Fibroblast of lung (primary cell): ENCODE measurements around the gene GFY. TPM values are rescaled to one million over a fixed set of nuclear protein-coding genes. Genes with fewer than 3 reads are reported as not detected.

Experiments used
- DNase-seq, 2 donors: peaks; one replicate each; pipeline versions ENCODE4 v3.0.0 to v3.0.0-alpha.2; 2010; ENCODE audit warnings: low read depth in 2 of 2
- H2AFZ ChIP-seq: 2 replicates; pipeline ENCODE4 v1.5.1; 2012; ENCODE audit warnings: low read length, control low read depth, inconsistent platforms
- H3K27ac ChIP-seq: 2 replicates; pipeline ENCODE4 v1.5.1; 2011; ENCODE audit warnings: low read length, control low read depth; ENCODE audit not compliant: insufficient read depth
- H3K27me3 ChIP-seq: 2 replicates; pipeline ENCODE4 v1.5.1; 2011; ENCODE audit warnings: mild to moderate bottlenecking, low read length; ENCODE audit not compliant: control insufficient read depth, insufficient read depth
- H3K36me3 ChIP-seq: 2 replicates; pipeline ENCODE4 v1.5.1; 2011; ENCODE audit warnings: low read length; ENCODE audit not compliant: control insufficient read depth, insufficient read depth
- H3K4me1 ChIP-seq: 2 replicates; pipeline ENCODE4 v1.5.1; 2011; ENCODE audit warnings: low read length; ENCODE audit not compliant: control insufficient read depth, insufficient read depth; ENCODE audit errors: extremely low read depth
- H3K4me2 ChIP-seq: 2 replicates; pipeline ENCODE4 v1.5.1; 2011; ENCODE audit warnings: low read length, control low read depth; ENCODE audit not compliant: insufficient read depth; ENCODE audit errors: extremely low read depth
- H3K4me3 ChIP-seq, 4 experiments: fragments of 200-600 bp in 1 of 4; sonication (generic) in 1 of 4; replicated peaks in 1 of 4; 2 replicates each; pipeline ENCODE4 v1.5.1; 2011 to 2016; ENCODE audit warnings: low read length in 4 of 4, low read depth in 3 of 4, mild to moderate bottlenecking in 3 of 4, control low read depth in 2 of 4, inconsistent platforms in 1 of 4, mixed read lengths in 1 of 4; ENCODE audit not compliant: insufficient read depth in 1 of 4; ENCODE audit errors: control extremely low read depth in 1 of 4
- H3K79me2 ChIP-seq: 2 replicates; pipeline ENCODE4 v1.5.1; 2012; ENCODE audit warnings: mild to moderate bottlenecking, low read length, inconsistent platforms; ENCODE audit not compliant: control insufficient read depth, insufficient read depth
- H3K9ac ChIP-seq: 2 replicates; pipeline ENCODE4 v1.5.1; 2011; ENCODE audit warnings: mild to moderate bottlenecking, low read length, control low read depth; ENCODE audit not compliant: insufficient read depth
- H3K9me3 ChIP-seq: 2 replicates; pipeline ENCODE4 v1.5.1; 2012; ENCODE audit warnings: low read depth, low read length; ENCODE audit not compliant: control insufficient read depth, insufficient read depth
- H4K20me1 ChIP-seq: 2 replicates; pipeline ENCODE4 v1.5.1; 2011; ENCODE audit warnings: low read length; ENCODE audit not compliant: control insufficient read depth, insufficient read depth; ENCODE audit errors: extremely low read depth
- CTCF ChIP-seq, 2 donors: IDR thresholded peaks in 1 of 2; conservative IDR thresholded peaks in 1 of 2; 1 replicate in 1 of 2; 2 replicates in 1 of 2; pipeline ENCODE4 v1.5.1; 2011 to 2012; ENCODE audit warnings: low read length in 2 of 2, control low read depth in 1 of 2, inconsistent platforms in 1 of 2, low read depth in 1 of 2, mild to moderate bottlenecking in 1 of 2
- EZH2 ChIP-seq: IDR thresholded peaks from 2 replicates; pipeline ENCODE4 v1.5.1; 2012; ENCODE audit warnings: low read length, control low read depth, mild to moderate bottlenecking; ENCODE audit errors: missing control alignments
- polyA minus RNA-seq: library from RNA; depleted of rRNA, polyadenylated mRNA; stranded (reverse); fragments of >200 nt; gene quantifications from 2 replicates; pipeline ENCODE4 v1.2.3, GENCODE V29; 2011; ENCODE audit warnings: low replicate concordance
- polyA plus RNA-seq, 2 donors: library from polyadenylated mRNA; depleted of rRNA in 1 of 2; stranded (reverse) in 1 of 2; unstranded in 1 of 2; fragments of >200 nt; gene quantifications; 2 replicates each; pipeline ENCODE4 v1.2.1, GENCODE V29; 2011 to 2012; ENCODE audit warnings: missing spikeins in 1 of 2
- total RNA-seq: library from RNA; depleted of rRNA; stranded (reverse); fragments of >200 nt; gene quantifications from 2 replicates; pipeline ENCODE4 v1.2.1, GENCODE V29; 2014

GFY gene
- total RNA-seq = not detected in 2 replicates
- polyA plus RNA-seq = not detected in 2 replicates
- not detected in 2 replicates for polyA plus RNA-seq (2012)
- not detected in 2 replicates for polyA minus RNA-seq

GRCh38 chr19:49425178-49425577, at the start of gene GFY:
GFY (plus strand) TSS chr19:49425388; CDS start chr19:49426431, 1,043 bp downstream.
- H3K9me3 ChIP-seq = no peaks in the 10 kb centered on the region
- TF ChIP-seq CTCF (conservative IDR thresholded peaks at IDR 0.05 in 1 of 2, IDR thresholded peaks at IDR 0.05 in 1 of 2; ENCODE audit: low read depth in 1 of 2, low read length in 2 of 2) = no peak
- TF ChIP-seq EZH2 = peak; percentile 8
- no peaks in the 10 kb centered on the region for H4K20me1 ChIP-seq
- no peaks in the 10 kb centered on the region for H3K79me2 ChIP-seq
- DNase-seq = no peak
- no peak within 1 kb of the TSS for H3K4me2 ChIP-seq
- H3K27ac ChIP-seq = no peak within 1 kb of the TSS
- no peak within 1 kb of the TSS for H3K4me3 ChIP-seq
- H2AFZ ChIP-seq = no peak within 1 kb of the TSS
- no peaks in the 10 kb centered on the region for H3K36me3 ChIP-seq
- no peaks in the 10 kb centered on the region for H3K4me1 ChIP-seq
- H3K27me3 ChIP-seq = peaks cover 83% of the 10 kb centered on the region
- no peak within 1 kb of the TSS for H3K9ac ChIP-seq

GRCh38 chr19:49378512-49378911, 46.7 kb upstream of the GFY start:
- no peak for DNase-seq
- Histone ChIP-seq H3K36me3 (no peaks in the 10 kb centered on the region), H3K4me1 (no peaks in the 10 kb centered on the region), H3K4me2 (no peak overlapping the region), H3K9ac (no peak overlapping the region), H3K27me3 (peaks cover 8% of the 10 kb centered on the region), H3K79me2 (no peaks in the 10 kb centered on the region), H3K4me3 (no peak overlapping the region), H4K20me1 (no peaks in the 10 kb centered on the region), H3K9me3 (no peaks in the 10 kb centered on the region), H3K27ac (no peak overlapping the region), H2AFZ (no peak overlapping the region)
- TF ChIP-seq CTCF (conservative IDR thresholded peaks at IDR 0.05 in 1 of 2, IDR thresholded peaks at IDR 0.05 in 1 of 2; ENCODE audit: low read depth in 1 of 2, low read length in 2 of 2) (no peak), EZH2 (no peak)

- TF ChIP-seq CTCF (conservative IDR thresholded peaks at IDR 0.05 in 1 of 2, IDR thresholded peaks at IDR 0.05 in 1 of 2; ENCODE audit: low read depth in 1 of 2, low read length in 2 of 2) = no peak
- no peak for TF ChIP-seq EZH2
- Histone ChIP-seq H4K20me1 (no peaks in the 10 kb centered on the region), H3K9me3 (no peaks in the 10 kb centered on the region), H3K4me3 (no peak overlapping the region), H3K4me2 (no peak overlapping the region), H3K27ac (no peak overlapping the region), H2AFZ (no peak overlapping the region), H3K4me1 (no peaks in the 10 kb centered on the region), H3K79me2 (no peaks in the 10 kb centered on the region), H3K9ac (no peak overlapping the region), H3K36me3 (no peaks in the 10 kb centered on the region), H3K27me3 (peaks cover 4% of the 10 kb centered on the region)
- no peak for DNase-seq
These were observed 44.8 kb upstream of the GFY start for GRCh38 chr19:49380391-49380790.
